Islet precursor cell (in vitro differentiated cells): ENCODE results near the gene MED9.

Experiments
- DNase-seq: peaks from one replicate; pipeline ENCODE4 v3.0.0-alpha.2; 2018

The MED9 gene

GRCh38 chr17:17506181-17506741 is 29.5 kb downstream of the MED9 start:
- DNase-seq: no peak

DNA sequence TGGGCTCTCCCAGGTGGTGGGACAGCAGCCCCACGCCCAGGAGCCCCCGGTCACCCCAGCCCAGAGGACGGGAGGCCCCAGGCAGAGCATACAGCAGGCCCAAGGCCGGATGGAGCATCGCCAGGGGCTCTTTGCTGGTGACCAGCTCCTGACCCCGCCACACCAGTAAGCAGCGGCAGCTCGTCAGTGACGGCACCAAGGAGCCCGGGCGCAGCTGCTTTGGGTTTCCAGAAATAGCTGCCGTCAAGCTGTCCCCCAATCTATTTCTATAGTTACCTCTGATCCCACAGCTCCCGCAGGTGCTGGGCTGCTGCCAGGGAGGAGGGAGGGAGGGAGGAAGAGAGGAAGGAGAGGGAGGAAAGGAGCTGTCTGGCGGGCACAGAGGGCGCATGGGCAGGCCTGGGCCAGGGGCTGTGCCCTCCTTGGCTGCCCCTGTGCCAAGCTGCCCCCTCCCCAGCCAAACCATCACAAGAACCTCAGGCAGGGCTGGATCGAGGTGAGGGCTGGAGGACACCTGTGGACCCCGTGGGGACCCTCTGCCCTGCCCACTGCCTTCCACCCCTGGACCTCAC is 30.2 kb downstream of the MED9 start:
- no peak for DNase-seq

- DNase-seq: no peak
These were observed 30.7 kb downstream of the MED9 start for GRCh38 chr17:17507465-17508011.

- DNase-seq: no peak
These were observed 31.3 kb downstream of the MED9 start for GRCh38 chr17:17508019-17508535.

DNA sequence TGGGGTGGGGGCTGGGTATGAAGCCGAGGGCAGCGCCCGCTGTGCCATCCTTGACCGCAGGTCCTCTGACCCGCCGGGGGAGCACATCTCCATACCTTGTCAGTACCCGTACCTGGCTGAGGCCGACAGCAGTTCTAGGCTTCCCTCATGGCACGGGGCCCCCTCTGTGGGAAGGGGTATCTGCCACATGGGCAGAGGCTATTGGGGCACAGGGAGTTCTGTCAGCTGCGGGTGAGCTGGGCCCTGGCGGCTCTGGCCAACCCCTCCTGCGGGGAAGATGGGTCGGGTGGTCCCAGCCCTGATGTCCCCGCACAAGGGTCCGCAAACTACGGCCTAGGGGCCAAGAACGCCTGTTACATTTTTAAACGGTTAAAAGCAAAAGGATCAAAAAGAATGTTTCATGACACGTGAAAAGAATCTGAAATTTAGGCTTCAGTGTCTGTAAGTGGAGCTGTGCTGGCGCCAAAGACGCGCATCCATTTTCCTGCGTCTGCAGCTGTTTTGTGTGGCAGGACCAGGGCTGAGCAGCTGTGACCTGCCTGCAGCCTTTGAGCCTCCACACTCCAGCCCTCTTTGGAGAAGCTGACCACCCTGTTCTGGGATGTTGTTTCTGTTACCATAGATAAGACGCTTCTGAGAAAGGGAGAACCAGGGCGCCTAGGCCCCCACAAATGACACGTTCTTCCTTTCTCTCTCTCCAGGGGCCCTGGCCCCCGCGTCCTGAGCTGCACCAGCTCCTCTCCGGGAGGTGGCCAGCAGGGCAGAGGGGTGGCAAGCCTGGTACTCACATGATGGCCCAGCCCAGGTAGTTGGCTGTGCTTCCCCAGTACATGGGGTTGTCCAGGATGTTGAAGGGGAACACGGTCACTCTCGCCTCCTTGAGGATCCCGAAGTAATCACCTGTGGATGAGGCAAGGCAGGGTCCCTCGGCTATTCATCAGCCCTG is 32.1 kb downstream of the MED9 start:
- no peak for DNase-seq

GRCh38 chr17:17509601-17510425 is 33.0 kb downstream of the MED9 start:
- DNase-seq: no peak

DNA sequence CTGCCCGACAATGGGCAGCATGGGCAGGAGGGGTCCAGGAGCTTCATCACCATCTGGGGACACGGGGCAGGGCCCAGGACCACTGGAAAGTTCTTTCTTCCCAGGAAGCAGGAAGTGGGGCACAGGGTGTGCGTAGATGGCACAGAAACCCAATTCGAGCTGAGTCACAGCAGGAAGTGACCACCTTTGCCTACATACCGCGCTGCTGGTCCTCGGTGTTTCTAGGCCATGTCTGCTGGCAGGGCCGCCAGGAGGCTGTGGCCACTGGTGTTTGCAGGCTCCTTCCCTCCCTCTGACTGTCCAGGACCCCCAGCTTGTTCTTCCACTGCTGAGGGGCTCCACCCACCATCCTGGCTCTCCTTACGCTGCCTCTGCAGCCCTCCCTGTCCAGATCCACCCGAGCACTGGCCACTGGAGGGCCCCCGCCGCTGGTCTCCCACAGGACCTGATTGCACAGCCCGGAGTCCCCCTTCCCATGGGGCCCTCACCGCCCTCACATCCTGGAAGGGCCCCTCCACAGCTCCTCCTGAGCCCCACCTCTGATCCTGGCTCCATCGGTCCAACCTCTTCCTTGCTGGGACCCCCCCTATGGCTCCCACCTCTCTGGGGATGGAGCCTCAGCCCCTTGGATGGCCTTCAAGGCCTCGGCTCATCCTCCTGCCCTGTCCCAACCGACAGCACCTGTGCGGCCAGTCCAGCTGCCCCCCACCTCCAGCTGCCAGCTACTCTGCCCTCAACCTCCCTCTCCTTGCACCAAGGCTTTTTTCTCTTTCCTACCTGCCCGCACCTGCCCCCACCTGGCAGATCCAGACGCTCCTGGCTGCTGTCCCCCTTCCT is 33.9 kb downstream of the MED9 start:
- no peak for DNase-seq

GRCh38 chr17:17511293-17511741 is 34.5 kb downstream of the MED9 start:
- no peak for DNase-seq

- peak; percentile 89 for DNase-seq
These were observed 35.4 kb downstream of the MED9 start for GRCh38 chr17:17511881-17512858.

- DNase-seq: no peak
These were observed 36.1 kb downstream of the MED9 start for GRCh38 chr17:17512866-17513265.

- DNase-seq: no peak
These were observed 36.8 kb downstream of the MED9 start for GRCh38 chr17:17513626-17514025.

DNA sequence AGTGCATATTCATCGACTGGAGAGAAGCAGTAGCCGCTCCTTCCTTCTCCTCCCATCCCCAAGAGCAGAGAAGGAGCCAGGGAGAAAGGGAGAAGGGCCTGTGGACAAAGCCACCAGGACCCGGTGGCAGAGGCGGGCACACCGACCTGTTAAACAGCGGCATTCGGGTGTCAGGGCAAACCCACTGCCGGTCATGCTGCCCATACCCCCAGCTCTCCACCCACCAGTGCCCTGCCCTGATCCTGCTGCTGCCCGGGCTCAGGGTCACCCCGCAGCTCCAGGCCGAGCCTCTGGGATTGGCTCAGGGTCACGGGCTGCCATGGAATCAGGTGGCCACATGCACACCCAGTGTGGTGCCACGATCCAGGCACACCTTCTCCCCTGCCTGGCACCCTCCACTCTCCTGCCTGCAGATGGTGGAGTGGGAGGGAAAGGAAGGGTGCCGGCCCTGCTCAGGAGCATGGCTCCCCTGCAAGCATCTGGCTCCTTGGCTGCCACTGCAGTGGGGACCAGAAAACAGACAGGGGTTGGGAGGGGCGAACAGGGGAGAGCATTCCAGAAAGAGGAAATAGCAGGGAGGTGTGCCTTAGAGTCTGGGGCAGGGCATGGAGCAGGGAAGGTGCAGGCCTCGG is 37.7 kb downstream of the MED9 start:
- DNase-seq: no peak

GRCh38 chr17:17514993-17515933 is 38.5 kb downstream of the MED9 start:
- peak; percentile 81 for DNase-seq

GRCh38 chr17:17515934-17516930 is 39.4 kb downstream of the MED9 start:
- peak; percentile 81 for DNase-seq

- DNase-seq: no peak
These were observed 40.3 kb downstream of the MED9 start for GRCh38 chr17:17516941-17517720.

GRCh38 chr17:17518014-17518413 is 41.2 kb downstream of the MED9 start:
- no peak for DNase-seq
